Fibroblast of skin of right quadriceps (primary cell): ENCODE measurements around the gene FKBP7.
"Not testable (repeated sequence)": the region's sequence is repeated elsewhere in the genome, so short reads cannot be mapped to it uniquely, and the experiment has no call there.

Experiments
- DNase-seq: peaks from one replicate; pipeline ENCODE4 v3.0.0-alpha.2; 2013

FKBP7 gene

DNA sequence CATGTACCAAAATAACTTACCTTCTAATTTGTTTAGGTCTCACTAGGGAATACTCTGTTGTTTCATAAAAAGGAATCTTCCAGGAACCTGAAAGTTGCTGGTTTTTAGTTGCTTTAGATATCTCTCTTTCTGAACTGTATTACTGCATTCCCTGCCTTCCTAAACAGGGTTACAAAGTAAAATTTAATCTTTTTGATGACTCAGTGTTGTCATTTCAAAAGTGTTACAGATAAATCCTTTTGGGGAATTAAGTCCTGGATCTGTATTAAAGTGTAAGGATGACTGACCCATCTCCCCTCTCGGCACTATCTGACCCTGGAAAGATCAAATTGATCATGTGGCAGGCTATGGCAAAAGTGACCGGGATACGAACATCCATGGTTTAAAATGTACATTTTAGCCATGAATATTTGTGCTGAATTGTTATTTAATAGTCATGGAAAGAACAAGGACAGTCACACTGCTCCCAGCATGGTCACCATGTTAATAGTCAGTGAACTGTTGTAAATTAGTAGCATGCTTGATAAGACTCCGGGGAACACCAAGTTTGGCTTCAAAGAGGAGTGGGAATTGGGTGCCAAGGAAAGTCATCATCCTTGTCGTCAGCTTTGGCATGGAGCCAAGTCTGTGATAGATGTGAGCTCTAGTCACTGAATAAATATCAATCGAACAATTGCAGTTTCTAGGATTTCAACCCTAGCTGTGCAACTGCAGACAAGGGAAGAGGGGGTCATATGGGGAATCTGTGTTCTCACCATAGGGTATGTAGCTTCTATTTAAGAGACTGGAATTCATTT lies 6.0 kb upstream of the FKBP7 start:
- DNase-seq, result peak; percentile 31

DNA sequence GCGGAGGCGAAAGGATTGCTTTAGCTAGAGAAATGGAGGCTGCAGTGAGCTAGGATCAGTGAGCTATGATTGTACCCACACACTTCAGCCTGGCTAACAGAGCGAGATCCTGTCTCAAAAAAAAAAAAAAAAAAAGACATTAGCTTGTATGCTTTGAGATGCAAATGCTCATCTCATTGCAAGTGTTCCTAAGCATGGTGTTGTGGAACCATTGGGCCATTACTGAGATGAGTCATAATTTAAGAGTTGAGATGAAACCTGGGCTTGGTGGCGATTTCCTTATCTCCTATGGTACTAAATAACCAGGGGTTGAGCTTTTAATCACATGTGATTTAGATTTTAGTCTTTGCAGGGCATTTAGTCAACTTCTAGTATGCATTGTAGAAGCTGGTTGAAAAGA lies 4.0 kb upstream of the FKBP7 start:
- DNase-seq, result no peak

DNA sequence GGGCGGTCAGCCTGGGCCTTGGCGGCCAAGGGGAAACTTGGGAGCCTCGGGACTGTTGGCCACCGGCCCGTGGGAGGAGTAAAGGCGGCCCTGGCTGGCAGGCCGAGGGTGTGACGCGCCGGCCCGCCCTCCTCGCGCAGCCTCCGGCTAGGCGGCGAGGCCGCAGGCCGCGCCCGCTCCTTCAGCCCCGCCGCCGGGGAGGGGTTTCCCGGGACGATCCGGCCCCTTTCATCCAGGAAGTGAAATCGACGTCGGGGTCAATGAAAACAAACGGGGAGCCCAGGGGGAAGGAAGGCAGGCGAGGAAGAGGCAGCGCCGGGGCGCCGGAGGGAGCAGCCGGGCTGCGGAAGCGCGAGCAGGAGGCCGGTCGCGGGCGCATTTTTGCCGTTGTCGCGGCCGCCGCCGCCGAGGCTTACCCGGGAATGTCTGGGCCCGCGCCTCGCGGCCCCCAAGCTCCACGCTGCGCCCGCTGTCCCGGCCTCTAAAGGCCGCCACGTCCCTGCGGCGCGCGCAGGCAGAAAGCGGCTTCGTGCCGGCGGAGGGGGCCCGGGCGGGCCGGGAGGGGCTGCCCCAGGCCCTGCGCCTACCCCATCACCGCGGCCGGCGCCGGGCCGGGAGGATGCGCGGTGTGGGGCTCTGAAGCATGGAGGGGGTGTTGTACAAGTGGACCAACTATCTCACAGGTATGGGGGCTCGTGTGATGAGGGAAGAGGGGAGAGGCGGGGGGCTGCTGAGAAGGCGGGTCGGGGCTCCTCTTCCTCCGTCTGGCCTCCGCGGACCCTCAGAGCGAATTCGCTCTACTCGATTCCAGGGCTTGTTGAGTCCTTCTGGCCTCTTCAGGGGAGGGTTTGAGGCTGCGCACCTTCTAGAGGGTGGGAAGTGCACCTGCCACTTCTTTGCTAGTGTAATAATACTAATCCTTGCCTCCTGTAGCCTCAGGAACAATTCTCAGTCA lies 2.1 kb upstream of the FKBP7 start, which contains the start of gene PLEKHA3:
Gene PLEKHA3, plus strand, starts transcription at position 231 of the 955 bp plus-strand sequence. Its CDS starts 413 bp downstream, at position 644.
- peak; percentile 93 for DNase-seq

DNA sequence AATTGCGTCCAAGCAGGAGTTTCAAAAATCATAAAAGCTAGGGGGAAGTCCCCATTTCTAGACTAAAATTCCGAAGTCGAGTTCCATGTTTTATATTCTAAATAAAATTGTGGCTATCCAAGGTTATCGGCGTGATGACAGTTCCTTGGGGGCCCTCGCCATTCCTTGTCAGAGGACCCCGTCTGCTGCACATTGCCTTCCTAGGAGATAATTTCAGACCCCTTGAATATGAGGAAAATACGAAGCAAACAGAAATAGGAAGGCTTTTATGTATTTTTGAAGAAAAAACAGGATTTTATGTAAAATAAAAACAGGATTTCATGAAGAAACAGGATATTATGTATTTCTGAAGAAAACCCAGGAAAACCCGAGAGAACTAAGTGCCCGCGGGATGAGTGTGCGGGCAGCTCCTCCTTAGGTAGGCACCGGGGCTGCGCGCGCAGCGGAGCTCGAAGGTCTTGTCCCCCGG lies 1.4 kb upstream of the FKBP7 start:
- DNase-seq, result no peak

DNA sequence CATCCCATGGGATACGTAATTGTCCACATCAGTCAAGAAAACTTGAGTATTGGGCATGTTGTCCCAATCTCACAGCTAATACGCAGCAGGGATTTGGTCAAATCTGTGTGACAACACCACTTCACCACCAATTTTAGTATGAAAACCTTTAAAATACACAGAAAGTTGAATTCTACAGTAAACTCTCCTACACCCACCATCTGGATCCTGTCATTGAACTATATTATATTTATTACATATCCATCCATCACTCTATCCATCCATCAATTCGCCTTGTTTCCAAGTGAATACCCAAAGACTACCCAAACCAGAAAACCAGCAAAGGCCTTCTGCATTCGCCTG lies 846 bp upstream of the FKBP7 start:
- DNase-seq, result no peak

DNA sequence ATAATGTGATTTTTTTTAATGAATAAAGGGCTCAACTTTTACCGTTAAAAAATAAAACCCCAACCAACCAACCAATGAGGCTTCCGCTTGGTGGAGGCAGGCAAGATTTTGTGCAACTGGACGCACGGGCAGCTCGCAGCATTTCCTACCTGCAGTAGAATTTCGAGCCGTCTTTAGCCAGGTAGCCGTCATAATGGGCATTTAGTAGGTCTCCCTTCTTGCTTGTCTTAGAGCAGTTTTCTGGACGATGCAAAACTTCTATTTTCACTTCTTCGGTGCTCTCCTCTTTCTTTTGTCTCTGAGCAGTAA lies 316 bp downstream of the FKBP7 start:
- peak; percentile 9 for DNase-seq

DNA sequence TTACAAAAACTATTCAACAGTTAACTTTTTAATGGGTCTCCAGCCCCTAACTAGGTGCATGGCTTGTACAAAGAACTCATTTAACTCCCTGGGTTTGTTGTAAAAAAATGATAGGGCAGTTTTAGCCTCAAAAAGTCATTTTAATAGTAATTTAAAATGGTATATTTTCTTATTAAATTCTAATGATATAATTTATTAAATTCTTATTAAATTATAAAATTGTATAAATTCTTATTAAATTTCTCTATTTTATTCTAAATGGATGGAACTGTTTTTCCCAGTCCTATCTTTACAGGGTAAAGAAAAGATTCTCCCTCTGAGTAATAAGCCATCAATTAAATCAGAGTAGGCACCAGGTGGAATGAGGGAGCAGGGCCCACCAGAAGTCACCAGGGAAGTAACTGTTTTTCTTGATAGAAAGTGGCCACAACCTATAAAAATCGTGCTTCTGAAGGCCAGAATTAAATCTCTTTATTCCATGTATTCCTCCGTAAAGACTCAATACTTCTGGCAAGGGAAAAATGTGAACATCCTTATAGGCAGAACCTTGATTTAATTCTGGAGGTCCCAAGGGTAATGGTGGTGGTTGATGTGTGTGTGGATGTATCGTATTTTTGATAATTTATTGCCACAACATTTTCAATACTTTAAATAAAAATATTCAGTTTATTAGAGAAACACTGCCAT lies 814 bp downstream of the FKBP7 start:
- DNase-seq, result peak; percentile 15

DNA sequence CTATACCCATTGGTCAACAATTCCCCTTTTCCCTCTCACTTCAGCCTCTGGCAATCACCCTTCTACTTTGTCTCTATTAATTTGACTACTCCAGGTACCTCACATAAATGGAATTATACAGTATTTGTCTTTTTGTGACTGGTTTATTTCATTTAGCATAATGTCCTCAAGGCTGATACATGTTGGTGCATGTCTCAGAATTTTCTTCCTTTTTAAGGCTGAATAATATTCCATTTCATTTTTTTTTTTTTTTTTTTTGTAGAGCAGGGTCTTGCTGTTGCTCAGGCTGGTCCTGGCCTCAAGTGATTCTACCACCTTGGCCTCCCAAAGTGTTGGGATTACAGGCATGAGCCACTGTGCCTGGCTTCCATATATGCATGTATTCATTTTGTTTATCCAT lies 1.9 kb downstream of the FKBP7 start:
- DNase-seq, result no peak

DNA sequence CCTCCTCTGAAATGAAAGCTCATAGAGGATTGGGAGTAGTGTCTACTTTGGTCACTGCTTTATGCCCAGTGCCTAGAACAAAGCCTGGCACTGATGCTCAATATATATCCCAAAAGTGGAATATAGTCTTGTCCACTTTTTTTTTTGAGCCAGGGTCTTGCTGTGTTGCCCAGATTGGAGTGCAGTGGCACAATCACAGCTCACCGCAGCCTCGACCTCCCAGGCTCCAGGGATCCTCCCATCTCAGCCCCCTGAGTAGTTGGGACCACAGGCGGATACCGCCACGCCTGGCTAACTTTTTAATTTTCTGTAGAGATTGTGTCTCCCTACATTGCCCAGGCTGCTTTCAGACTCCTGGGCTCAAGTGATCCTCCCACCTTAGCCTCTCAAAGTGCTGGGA lies 3.8 kb downstream of the FKBP7 start:
- no peak for DNase-seq

DNA sequence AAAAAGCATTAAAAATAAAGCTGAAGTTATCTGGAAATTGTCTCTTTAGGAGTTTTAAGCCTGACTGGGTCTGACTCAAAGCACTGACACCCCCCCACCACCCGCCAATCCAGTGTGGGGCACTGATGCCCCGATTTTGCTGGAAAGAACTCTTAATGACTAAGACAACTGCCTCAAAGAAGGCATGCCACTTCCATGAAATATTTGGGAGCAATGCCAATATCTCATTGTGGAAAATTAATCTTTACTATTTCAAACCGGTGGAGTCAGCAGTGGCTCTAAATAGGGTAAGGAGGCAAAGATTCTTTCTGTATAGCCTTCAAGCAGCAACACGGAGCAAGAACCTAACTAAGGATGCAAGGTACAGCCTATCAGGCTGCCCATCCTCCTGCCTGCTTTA lies 4.5 kb downstream of the FKBP7 start:
- peak; percentile 23 for DNase-seq

DNA sequence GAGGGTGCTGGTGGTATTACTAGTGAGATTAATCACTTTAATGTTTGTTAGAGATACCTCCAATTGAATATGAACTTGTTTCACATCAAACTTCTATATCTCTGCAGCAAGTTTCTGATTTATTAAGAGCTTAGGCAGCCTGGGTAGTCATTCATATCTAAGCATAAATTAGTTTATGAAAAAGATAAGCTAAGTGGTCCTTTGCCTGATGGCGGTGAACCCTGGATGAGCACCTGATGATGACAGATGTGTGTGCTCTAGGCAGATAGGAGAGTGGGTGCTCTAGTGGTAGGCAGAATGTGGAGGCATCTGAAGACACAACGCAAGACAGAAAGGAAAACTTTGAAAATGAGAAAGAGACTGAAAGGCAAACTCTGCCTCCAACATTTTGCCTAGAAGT lies 5.0 kb downstream of the FKBP7 start:
- no peak for DNase-seq

DNA sequence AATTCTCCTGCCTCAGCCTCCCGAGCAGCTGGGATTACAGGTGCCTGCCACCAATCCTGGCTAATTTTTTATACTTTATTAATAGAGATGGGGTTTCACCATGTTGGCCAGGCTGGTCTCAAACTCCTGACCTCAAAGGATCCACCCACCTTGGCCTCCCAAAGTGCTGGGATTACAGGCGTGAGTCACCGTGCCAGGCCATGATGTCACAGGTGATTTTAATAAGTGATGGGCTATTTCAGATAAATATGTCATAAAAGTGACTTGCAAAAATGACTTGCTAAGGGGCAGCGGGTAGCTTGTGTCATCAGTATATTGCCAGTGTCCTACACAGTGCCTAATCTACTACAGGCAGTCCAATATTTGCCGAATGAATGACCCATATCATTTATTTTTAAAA lies 7.1 kb downstream of the FKBP7 start:
- not testable (repeated sequence) for DNase-seq

DNA sequence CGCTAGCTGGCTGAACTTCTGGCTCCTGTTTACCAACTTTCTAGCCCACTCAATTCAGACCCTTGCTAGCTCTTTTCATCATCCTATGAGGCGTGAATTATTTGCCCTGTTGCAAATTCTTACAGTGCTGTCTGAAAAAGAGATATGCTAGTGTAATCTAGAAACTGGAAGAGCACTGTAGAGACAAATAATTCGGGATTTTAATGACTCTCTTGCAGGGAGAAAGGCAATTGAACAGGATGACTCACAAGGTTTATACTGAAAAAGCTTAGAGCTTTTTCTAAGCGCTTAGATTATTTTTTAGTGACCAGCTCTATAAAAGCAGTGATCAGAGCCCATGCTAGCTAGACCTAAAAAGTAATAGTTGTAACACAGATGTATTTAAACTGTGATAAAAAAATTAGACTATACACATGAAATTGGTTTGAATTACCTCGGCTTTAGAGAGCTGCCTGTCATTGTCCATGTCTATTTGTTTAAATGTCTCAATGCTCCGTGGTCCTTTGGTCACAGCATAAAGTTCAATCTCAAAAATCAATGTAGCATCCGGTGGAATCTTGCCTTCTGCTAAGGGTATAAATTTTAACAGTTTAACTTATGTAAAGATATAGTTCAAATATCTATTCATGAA lies 9.1 kb downstream of the FKBP7 start:
- no peak for DNase-seq

DNA sequence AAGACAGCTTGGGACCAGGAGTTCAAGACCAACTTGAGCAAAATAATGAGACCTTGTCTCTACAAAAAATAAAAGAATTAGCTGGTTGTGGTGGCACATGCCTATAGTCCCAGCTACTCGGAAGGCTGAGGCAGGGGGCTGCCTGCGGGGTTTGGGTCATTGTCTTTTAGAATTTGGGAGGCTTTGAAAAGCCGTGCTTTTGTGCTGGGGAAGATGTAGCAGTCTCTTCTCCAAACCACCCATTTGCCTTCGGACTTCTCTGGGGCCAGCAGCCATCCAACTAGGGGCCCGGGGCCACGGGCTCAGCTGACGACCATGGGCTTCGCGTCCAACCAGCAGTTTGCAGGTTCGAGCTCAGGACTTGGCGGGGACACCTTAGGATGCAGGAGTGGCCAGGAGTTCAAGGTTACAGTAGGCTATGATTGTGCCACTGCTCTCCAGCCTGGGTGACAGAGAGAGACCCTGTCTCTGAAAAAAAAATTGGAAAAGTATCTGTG lies 21.0 kb downstream of the FKBP7 start:
- no peak for DNase-seq

DNA sequence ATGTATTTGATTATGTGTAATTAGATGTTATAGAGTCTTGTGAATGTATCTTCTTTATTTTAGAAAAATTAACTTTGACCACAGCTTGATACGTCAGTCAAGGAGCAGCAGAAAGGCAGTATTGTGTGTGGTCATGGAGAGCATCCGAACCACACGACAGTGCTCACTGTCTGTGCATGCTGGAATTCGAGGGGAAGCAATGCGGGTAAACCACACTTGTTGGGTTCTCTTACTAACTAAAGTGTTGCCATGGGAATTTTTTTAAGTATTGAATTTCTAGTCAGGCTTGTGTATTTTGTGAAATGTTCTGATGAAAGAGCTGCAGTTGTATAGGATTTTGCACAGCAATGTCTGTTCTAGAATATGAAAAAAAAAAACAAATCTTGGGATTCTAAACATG lies 22.5 kb downstream of the FKBP7 start:
- no peak for DNase-seq

DNA sequence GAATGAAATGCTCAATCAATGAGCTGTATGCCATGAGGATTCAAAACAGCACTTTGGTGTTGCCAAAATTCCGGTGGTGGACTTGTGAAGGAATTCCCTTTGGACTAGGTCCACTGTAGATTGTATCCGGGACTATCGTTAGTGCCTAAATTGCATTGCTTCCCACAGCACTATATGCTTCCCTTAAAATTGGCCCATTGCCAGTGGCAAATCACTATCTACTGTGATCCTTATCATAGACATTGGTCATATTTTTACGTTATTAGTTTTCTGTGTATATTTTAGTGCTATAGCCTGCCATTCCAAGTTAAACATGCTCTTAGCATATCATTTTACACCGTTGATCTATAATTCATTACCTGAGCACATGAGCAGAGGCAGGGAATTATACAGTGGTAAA lies 25.5 kb downstream of the FKBP7 start:
- DNase-seq, result no peak

DNA sequence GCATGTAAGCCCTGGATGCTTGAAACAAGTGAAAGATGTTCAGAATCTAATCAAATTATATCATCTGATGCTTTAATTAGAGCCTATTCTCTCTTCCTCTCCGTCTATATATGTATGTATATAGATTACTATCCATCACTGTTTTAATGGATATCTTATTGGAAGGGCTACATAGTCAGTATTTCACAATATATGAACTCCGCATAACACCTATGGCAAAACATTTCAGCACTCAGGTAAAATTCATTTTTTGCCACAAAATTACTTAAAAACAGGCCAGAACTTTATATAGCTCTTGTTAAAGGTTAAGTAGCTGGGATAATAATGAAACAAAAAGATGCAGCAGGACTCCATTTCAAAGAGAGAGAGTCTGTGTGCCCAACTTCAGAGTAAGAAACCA lies 26.1 kb downstream of the FKBP7 start:
- no peak for DNase-seq

DNA sequence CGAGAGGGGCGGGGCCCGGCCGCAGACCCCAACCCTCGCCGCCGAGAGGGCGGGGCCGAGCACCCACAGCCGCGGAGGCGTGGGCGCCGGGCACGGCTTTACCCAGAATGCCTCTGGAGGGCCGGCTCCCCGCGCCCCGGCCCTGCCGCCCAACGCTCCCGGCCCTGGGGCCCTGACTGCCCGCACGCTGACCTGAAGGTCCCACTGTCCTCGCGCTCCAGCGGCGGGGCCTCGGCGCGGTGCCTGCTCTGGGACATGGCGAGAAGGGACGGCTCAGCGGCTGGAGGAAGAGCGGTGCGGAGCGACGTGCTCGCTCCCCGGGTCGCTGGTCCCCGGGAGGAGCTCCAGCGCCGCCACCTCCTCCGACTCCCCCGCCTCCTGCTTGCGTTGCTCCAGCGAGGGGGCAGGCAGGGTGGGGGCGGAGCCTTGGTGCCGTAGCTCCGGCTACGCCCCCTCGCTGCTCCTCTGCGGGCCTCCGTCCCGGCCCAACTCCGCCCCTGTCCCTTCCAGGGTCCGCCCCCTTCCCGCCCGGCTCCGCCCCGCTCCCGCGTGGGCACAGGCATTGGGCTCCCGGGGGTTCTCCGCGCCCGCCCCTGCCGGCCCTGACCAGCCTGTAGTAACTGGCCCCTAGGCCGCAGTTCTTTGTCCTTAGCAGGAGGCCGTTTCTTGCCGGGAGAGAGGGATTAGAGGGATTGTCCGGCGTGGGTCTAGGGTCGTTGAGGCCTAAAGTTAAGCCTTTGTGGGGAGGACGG lies 27.4 kb downstream of the FKBP7 start, which contains the start of the genes PJVK and PRKRA:
Gene PJVK, plus strand, starts transcription at position 605 of the 752 bp plus-strand sequence. CDS start 2,032 bp downstream, outside the sequence.
Gene PRKRA, minus strand, starts transcription at position 402 of the 752 bp plus-strand sequence. Its CDS starts 145 bp downstream, at position 257.
- DNase-seq, result peak; percentile 97

DNA sequence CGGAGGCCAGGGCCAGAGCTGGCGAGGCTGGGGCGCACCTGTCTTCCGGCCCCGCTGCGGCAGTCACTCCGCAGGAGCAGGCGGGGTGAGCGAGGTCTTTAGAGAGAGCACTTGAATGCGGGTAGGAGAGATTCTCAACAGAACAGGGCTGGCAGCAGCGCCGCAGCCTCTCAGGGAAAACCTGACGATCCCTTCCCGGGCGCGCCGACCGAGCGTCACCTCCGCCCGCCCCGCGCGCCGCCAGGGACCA lies 28.0 kb downstream of the FKBP7 start:
- no peak for DNase-seq

DNA sequence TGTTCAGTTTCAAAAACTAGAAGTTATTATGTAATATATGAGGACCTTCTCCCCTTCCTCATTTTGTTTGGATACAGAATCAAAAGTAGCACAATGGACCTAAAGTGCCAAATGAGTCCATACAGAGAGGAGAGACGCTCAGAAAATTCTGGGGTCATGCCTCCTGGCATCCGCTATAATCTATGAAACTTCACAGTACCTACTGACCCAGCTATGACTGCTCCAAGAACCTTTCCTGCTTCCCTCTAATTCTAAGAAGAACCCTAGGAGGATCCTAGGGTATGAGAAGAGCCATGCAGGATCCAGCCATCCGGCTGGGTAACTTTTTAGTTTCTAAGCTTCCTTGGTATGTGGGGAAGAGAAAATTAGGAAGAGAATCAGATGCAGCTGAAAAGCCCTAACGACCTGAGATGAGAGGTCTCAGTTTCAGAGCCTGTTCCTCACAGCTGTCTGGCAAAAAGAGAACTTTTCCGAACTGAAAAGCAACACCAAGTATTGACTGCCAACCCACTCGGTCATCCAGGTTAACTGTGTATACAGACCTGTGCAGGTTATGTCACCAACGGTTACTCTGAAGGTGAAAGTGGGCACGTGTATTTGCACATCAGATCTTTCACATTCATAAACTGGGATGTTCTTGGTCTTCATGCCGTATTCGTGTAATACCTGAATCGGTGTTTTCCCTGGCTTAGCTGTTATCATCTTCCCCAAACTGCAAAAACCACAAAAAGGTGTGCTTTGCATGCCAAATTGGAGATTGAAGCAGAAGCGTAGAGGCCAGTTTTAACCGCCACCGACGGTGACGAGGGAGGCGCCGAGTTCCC lies 28.5 kb downstream of the FKBP7 start:
- no peak for DNase-seq
